G401.6 (cell line): ENCODE measurements around the gene ADAMTS7.
"Not testable (repeated sequence)": the region's sequence is repeated elsewhere in the genome, so short reads cannot be mapped to it uniquely, and the experiment has no call there.

Experiments
- FAIRE-seq: peaks from 2 replicates; lab custom pipeline; 2012; peaks lifted over from hg19 to GRCh38; lab: Jason Lieb, UNC

ADAMTS7 gene

GRCh38 chr15:78782402-78782801 lies 28.9 kb downstream of the ADAMTS7 start:
- not testable (repeated sequence) for FAIRE-seq

GRCh38 chr15:78781381-78781780 lies 29.9 kb downstream of the ADAMTS7 start:
- not testable (repeated sequence) for FAIRE-seq

GRCh38 chr15:78779975-78780374 lies 31.3 kb downstream of the ADAMTS7 start:
- FAIRE-seq, result not testable (repeated sequence)

GRCh38 chr15:78779176-78779785 lies 32.0 kb downstream of the ADAMTS7 start:
- FAIRE-seq, result not testable (repeated sequence)

GRCh38 chr15:78778422-78778821 lies 32.8 kb downstream of the ADAMTS7 start:
- FAIRE-seq, result no peak

- not testable (repeated sequence) for FAIRE-seq
Measured at GRCh38 chr15:78777953-78778345, 33.3 kb downstream of the ADAMTS7 start.

GRCh38 chr15:78777290-78777952 lies 33.8 kb downstream of the ADAMTS7 start:
- FAIRE-seq, result not testable (repeated sequence)

GRCh38 chr15:78776046-78776925 lies 35.0 kb downstream of the ADAMTS7 start:
- not testable (repeated sequence) for FAIRE-seq

GRCh38 chr15:78775472-78775871 lies 35.8 kb downstream of the ADAMTS7 start:
- FAIRE-seq, result no peak

GRCh38 chr15:78774451-78774990 lies 36.7 kb downstream of the ADAMTS7 start:
- not testable (repeated sequence) for FAIRE-seq

- FAIRE-seq, result not testable (repeated sequence)
Measured at GRCh38 chr15:78773765-78774450, 37.4 kb downstream of the ADAMTS7 start.

- no peak for FAIRE-seq
Measured at GRCh38 chr15:78772738-78773137, 38.5 kb downstream of the ADAMTS7 start.

GRCh38 chr15:78771436-78772000 lies 39.7 kb downstream of the ADAMTS7 start:
- not testable (repeated sequence) for FAIRE-seq

GRCh38 chr15:78771020-78771419 lies 40.2 kb downstream of the ADAMTS7 start:
- not testable (repeated sequence) for FAIRE-seq

- FAIRE-seq, result not testable (repeated sequence)
Measured at GRCh38 chr15:78769473-78770225, 41.6 kb downstream of the ADAMTS7 start.

- no peak for FAIRE-seq
Measured at GRCh38 chr15:78768531-78769408, 42.5 kb downstream of the ADAMTS7 start.

- no peak for FAIRE-seq
Measured at GRCh38 chr15:78768096-78768495, 43.2 kb downstream of the ADAMTS7 start.

- no peak for FAIRE-seq
Measured at GRCh38 chr15:78767331-78767951, 43.8 kb downstream of the ADAMTS7 start.

- FAIRE-seq, result not testable (repeated sequence)
Measured at GRCh38 chr15:78766641-78767071, 44.6 kb downstream of the ADAMTS7 start.
